NCI-H526 (cell line): ENCODE measurements around the gene FBXL4.
A peak's percentile ranks its signal among the peaks of the same experiment; 100 is the strongest.
"Not testable (repeated sequence)": the region's sequence is repeated elsewhere in the genome, so short reads cannot be mapped to it uniquely, and the experiment has no call there.

Source experiments
- DNase-seq, 2 experiments: peaks; one replicate each; lab custom pipeline; 2025; lab: John Stamatoyannopoulos, UW

Gene FBXL4

DNA sequence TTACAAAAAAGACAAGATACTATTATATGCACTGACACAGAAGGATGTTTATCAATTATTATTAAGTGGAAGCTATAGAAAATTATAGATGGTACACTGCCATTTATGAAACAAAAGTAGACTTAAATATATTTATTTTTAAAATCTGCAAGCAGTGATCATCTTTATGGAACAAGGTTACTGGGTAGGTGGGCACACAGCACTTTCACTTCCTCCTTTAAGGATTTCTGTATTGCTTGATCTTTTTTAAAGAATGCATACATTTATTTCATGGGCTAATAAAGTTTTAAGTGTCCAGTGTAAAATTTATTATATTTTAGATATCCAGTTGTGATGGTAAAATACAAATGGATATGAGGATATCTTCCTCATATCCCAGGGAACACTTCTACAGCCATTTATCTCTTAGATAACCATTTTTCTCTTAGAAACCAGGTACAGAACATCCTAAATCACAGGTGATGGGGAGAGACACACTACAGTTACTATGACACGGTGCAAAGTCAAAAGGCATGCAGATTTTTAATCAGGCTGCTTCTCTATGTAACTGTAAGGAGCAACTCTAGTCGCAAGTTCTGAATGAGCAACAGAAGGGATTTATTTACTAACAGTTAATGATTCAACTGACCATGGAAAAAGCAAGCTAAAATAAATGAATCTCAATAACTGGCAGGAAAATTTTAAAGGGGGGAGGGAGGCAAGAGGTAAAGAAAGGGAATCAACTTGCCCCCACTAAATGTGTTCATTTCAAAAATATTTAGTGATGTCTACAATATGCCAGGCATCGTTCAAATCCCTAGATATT is 2.2 kb downstream of the FBXL4 start:
- peak in 1 of 2 experiments; percentile 17 for DNase-seq

DNA sequence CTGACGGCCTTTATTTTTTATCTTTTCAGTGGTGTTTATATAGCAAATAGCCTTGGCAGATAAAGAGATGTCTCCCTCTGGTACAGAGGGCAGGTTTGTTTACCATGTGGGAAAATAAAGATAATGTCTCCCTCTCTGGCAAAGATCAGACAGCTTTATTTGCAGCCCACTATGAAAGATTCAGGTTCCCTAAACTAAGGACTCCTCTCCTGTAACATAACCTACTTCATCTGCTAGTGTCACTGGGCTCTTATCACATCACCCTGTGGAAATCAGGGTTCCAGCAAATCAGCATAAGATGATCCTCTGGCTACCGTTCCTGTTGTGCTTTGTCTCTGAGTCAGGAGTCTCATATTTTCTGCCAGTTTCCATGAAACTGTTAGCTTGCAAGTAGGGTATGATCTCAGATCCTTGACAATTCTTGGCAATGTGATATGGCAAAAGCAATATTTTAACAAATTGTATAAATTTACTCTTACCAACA is 3.1 kb downstream of the FBXL4 start:
- peak in 1 of 2 experiments; percentile 16 for DNase-seq

DNA sequence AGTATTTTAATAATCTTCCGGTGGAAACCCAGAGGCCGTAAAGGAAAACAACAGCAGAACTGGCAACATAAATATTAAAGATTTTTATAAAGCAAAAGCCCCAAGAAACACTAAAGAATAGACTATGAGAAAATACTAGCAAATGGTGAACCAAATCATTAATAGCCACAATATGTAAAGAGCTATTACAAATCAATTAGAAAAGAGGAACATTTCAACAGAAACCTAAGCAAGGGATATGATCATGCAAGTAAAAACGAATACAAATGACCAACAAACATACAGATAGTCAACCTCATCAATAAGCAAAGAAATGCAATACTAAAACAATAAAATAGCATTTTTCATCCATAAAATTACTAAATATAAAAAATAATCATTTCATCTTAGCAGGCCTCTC is 3.6 kb downstream of the FBXL4 start:
- DNase-seq, result no peak

DNA sequence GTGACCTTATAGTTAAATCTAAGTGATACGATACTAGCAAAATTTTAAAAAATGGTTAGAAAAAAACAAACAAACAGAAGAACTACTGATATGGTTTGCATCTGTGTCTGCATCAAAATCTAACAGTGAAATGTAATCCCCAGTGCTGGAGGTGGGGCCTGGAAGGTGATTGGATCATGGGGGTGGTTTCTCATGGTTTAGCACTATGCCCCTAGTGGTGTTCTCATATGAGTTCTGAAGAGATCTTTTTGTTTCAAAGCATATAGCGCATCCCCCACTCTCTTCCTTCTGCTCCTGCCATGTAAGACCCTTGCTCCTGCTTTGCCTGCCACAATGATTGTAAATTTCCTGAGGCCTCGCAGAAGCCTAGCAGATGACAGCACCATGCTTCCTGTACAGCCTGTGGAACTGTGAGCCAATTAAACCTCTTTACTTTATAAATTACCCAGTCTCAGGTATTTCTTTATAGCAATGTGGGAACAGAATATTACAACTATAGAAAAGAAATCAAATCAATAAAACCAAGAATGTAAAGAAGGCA is 5.4 kb downstream of the FBXL4 start:
- no peak for DNase-seq

DNA sequence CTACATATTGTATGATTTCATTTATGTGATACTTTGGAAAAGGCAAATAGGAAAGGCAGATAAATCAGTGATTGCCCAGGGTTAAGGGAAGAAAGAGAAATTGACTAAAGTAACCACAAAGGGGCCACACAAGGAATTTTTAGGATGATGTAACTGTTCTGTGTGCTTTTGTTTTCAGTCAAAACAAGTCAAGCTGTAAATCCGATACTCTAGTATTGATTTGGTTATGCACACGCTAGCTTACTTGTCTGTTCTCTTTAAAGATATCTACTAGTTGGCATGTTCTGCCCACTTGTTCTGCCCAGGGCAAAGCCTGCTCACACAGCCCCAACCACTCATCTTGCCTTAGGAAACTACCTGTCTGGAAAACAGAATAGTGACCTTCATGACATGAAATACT is 6.4 kb downstream of the FBXL4 start:
- peak; percentile 4 to 16 for DNase-seq

DNA sequence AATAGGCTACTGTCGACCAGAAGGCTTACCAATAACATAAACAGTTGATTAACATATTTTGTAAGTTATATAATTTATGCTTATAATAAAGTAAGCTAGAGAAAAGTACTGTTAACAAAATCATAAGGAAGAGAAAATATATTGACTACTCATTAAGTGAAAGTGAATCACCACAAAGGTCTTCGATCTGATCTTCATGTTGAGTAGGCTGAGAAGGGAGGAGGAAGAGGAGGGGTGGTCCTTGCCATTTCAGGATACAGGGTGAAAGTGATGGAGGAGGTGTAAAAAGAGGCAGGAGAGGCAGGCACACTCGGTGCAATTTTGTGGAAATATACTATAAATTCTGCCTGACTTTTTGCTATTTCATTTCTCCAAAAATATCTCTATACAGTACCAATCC is 10.4 kb downstream of the FBXL4 start:
- DNase-seq, result no peak

DNA sequence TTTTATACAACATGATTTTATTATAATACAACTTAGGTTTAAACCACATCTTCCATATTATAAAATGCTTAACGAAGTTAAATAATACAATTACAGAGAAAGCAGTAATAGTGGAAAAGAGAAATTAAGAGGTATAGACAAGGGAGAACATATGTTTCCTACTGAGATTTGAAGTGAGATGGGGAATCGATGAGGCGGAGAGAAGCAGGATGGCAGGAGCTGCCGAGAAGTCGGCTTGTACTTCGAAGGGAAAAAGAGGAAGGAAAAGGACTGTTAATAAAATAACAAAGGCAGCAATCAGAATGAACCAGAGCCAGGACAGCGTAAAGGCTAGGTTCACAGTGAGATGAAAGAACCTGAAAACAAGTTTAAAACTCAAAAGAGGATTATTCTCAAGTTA is 15.4 kb downstream of the FBXL4 start:
- DNase-seq, result no peak

DNA sequence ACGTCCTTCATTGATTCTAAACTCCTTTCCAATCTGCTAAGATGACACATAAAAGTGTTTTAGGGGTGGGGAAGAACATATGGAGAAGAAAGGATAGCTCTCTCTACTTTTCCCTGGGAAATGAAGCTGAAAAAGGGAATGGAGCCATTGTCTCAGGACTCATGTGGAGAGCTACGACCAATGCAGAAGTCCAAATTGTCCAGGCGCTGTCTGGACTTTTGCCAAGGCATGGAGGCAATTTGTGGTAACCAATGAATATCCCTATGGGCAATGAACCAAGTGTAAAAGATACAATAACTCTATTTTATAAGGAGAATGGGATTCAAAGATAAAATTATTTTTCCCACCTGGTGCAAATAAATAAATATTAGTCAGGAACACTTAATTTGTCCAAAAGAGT is 16.1 kb downstream of the FBXL4 start:
- DNase-seq, result no peak

DNA sequence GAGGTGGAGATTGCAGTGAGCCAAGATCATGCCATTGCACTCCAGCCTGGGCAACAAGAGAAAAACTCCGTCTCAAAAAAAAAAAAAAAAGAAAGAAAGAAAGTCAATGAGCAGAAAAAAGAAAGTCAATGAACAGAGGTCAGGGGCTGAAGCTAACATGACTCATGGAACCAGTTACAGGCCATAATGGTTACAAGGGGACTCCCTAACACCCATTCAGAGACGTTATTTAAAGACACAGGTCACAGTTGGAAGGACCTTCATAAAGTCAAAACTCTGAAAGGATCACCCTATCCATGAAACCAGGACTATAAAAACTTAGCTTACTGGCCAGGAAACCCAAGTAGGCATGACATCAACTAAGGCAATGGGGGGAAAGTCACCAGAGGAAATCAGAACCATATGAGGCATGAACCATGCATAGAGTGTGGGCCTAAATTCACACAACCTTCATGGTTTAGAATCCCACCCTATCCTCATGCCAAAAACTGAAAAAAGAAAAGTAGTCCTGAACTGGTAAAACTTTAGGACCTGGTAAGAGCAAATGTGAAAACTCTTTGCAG is 18.2 kb downstream of the FBXL4 start:
- DNase-seq, result no peak

DNA sequence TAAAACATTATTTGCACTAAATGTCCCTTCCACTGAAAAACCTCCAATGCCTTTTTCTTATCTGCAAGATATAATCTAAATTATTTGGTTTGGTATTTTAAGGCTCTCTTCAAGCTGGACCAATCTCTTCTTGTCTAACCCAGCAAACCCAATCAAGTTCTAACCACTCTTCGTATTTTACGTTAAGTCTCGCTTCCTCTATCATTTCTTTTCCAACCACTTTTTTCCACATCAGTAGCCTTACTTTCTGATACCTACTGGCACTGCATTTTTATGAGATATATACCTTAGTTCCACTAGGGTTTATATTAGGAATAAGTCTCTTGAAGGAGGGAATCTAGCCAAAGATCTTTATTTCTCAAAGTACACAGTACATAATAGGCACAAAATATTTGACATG is 19.1 kb downstream of the FBXL4 start:
- no peak for DNase-seq

DNA sequence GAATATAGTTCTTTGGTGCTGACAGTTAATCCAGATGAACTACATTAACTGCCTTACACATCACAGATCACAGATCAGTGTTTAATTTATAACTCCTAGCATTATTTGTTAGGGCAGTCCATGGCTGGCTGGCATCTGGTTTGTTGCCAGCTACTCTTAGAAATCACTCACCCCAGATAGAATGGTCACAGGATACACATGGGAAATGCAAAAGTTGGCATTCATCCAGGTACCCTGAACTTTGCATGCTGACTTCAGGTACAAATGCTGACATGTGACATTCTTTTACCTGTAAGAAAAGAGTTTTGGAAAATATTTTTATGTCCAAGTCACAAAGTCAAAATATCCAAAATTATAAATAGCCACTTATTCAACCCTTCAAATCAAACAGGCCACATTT is 20.2 kb downstream of the FBXL4 start:
- peak in 1 of 2 experiments; percentile 13 for DNase-seq

DNA sequence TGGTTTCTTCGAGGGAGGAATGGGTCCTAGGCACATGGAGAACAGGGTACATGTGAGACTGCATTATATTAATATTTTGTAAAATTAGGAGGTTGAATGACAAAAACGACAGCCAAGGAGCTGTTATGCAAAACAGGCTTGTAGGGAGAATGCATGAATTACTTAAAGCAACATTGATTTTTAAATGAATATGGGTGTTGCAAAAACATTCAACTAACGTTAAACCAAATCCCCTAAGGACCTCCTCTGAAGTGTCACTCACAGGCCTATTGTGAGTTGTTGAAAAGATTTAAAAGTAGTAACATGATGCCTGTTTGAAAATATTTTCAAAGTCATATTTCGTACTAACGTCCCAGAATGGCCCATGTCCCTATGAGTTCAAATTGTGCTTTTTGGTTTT is 21.9 kb downstream of the FBXL4 start:
- DNase-seq, result peak in 1 of 2 experiments; percentile 2

DNA sequence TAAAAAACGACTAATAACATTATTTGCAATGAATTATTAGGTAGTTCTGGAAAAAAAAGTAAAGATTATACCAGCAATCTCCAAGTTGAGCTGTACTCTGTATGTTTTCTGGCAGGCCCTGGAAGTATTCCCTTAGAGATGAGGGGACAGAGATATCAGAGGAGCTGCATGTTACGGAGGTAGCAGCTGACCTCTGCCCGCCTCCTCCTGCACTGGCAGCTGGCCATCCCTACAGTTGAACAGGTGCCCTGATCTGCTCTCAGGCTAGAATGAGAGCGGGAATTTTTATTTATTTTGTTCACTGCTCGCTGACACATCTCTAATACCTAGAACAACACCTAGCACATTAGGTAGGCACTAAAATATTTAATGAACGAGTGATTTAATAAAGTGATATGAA is 23.1 kb downstream of the FBXL4 start:
- no peak for DNase-seq

DNA sequence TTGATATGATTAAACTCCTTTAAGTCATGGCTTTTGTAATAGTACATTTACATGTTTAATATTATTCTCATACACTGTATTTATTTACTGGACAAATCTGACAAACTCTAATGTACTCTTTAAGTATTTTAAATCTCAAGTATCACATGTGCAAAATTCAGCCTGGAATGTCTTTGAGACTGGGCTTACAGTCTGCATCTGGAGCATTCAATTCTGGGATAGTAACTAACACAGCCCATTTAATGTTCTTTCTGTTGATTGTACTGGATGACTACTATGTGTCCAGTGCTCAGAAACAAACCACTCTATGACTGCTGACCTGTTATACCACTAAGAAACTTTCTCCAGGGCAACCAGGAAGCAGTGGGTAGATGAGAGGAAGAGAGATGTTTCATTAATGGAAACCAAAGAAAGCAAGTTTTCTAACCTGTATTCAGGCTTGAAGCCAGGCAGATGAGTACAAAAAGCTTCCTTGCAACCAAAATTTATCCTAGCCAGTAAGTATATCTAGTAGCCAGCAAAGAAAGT is 26.8 kb downstream of the FBXL4 start:
- DNase-seq, result no peak

DNA sequence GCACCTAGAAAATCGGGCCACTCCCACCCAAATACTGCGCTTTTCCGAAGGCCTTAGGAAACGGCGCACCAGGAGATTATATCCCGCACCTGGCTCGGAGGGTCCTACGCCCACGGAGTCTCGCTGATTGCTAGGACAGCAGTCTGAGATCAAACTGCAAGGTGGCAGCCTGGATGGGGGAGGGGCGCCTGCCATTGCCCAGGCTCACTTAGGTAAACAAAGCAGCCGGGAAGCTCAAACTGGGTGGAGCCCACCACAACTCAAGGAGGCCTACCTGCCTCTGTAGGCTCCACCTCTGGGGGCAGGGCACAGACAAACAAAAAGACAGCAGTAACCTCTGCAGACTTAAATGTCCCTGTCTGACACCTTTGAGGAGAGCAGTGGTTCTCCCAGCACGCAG is 36.8 kb downstream of the FBXL4 start:
- not testable (repeated sequence) for DNase-seq

DNA sequence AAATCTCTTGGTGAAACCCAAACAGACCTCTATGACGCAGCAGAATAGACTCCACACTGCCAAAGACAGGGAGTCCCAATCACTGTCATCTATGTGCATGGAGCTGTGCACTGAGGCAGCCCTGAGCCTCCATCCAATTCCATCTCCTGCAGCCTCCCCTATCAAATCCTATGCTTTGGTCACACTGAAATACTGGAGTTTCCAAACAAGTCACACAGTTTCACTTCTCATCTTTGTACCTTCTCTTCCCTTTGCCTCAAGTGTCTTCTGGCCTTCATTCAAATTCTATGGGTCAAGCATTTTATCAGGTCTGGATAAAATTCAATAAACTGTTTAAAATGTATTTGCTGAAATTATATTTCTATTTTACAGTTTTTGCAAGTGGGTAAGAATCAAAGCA is 38.5 kb downstream of the FBXL4 start:
- peak in 1 of 2 experiments; percentile 2 for DNase-seq

DNA sequence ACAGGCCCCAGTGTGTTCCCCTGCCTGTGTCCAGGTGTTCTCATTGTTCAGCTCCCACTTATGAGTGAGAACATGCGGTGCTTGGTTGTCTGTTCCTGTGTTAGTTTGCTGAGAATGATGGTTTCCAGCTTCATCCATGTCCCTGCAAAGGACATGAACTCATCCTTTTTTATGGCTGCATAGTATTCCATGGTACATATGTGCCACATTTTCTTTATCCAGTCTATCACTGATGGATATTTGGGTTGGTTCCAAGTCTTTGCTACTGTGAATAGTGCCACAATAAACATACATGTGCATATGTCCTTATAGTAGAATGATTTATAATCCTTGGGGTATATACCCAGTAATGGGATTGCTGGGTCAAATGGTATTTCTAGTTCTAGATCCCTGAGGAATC is 41.4 kb downstream of the FBXL4 start:
- not testable (repeated sequence) for DNase-seq

DNA sequence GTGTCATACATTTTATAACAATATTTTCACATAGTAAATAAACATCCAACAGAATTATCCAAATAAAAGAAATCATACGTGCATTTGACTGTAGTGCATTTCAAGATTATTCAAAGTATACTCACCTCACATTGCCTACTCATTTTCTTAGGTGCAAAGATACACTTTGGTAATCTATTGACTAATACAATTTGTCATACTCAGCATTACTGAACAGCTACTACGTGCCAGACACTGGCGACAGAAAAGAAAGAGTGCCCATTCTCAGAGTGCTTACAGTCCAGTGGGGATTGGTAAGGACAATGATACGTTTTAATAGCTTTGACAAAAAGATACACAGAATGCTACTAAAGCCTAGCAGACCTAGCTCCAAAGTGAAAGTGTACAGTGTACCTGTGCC is 42.0 kb downstream of the FBXL4 start:
- DNase-seq, result no peak

DNA sequence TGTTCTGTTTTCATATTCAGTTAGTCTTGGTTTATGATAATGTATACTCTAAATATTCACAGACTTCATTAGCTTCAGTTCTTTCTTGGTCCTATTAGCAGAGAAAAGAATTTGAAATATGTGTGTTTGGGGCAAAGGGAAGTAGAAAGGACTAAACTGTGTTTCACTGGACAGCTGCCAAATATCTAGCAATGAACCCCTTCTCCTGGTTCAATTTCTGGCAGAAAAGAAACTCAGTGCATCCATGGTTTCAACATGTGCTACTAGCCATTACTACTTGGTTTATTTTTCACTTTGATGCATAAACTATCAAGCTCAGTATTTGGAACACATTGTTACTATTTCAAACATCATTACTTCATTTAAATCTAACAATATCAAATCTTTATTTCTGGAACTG is 43.6 kb downstream of the FBXL4 start:
- DNase-seq, result no peak

DNA sequence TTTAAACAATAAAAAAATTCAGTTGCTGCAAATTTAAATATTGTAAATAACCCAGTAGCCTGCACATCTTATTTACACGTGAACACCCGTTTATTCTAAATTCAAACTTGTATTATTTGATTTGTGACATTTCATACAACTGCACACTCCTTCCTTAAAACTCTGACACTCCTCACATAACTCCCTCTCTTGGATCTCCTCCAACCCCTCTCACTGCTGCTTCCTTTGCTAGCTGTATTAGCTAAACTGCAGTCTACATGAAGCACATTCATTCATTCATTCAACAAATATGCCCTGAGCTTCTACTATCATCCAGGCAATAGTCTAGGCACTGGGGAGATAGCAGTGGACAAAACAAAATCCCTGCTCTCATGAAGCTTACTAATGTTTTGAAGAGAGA is 47.0 kb downstream of the FBXL4 start:
- no peak for DNase-seq

DNA sequence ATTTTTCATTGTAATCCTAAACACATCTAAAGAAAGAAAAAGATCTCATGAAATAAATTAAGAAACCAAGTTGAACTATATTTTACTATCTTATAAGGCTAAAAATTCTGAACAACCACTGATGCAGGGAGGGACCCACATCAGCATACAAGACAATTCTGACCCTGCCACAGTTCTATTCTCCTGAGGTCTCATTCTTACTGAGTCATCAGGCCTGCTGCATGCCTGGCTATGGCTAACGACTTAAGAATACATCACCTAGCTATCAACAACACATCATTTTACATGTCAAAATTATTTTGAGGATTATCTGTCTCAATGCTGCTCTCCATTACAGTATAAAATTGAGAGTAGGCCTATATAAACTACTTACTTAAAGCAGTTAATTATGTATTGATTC is 52.9 kb downstream of the FBXL4 start:
- DNase-seq, result no peak

DNA sequence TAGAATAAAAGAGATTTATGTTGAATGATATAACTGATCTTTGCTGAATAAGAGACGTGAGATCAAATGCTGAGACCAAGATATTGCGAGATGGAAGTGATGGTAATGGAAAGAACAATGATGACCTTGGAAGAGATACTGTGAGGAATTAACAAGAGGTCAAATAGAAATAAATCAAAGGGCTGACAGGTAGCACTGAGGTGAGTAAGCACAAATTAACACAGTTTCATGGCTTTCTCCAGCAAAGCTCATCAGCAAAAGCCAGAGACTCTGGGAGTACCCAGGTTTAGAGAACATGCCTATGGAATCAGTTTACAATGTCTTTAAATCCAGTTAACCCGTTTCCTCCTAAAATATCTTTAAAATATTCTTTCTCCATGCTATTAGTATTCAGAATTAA is 60.1 kb downstream of the FBXL4 start:
- no peak for DNase-seq

DNA sequence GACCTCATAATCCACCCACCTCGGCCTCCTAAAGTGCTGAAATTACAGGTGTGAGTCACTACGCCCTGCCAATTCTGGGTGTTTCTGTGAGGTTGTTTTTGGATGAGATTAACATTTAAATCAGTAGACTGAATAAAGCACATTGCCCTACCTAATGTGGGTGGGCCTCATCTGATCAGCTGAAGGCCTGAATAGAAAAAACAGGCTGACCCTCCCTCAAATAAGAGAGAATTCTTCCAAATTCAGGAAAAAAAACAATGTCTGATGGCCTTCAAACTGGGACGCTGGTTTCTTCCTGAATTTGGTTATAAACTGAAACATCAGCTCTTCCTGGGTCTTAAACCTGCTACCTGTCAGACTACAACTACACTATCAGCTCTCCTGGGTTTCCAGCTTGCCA is 62.4 kb downstream of the FBXL4 start:
- no peak for DNase-seq
